Stimulated activated CD8-positive, alpha-beta memory T cell treated with anti-CD3 and anti-CD28 coated beads, Interleukin-15, amount 100 ng/mL, for 24 hours (primary cell): Measurements from ENCODE around the gene C4orf50.

ENCODE experiments used
- DNase-seq: peaks from one replicate; pipeline ENCODE4 v3.0.0-alpha.2; 2020; ENCODE audit warnings: low read depth

Gene C4orf50

DNA sequence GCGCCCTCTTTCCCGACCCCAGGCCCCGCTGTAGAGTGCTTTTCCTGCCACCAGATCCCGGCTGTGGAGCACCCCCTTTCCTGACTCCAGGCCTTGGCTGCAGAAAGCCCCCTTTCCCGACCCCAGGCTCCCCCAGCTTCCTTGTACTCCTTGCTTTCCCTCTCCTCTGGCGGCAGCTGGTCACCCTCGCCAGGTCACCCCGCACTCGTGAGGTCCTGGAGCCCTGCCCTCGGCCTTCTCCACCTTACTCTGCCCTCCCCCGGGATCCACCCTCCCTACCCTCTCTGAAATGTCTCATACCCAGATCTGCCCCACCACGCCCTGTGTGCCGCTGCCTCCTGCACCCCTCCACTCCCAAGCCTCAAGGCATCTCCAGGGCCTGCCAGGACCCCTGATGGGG, 25.0 kb upstream of the C4orf50 start:
- no peak for DNase-seq

DNA sequence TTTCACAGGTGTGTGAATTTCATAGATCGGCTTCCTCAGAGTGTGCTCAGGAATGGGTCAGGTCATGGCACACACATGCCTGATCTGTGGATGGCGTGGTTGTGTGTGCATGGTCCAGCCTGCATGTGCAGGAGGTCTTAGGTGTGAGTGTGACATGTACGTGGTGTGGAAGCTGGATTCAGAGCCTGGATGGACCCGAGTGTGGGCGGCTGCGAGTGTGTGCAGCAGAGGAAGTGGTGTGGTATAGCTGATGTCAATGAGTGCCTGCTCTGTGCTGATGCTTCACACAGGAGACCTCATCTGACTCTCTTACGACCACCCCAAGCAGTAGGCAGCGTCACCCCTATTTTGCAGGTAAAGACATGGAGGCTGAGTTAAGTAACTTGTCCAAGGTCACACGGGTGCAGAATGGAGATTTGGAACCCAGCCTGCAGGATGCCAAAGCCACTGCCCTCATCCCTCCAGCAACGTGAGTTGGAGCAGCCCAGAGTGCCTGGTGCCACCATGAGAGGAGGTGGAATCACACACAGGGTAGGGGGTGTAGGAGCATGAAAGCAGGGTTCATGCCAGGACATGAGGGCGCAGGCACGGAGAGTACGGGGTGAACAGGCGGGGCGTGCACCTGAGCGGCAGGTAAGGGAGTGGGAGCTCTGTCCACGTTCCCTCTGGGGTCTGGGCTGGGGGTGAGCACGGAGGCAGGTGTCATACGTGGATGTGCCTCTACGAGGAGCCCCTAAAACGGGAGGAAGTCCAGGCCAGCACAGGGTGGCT, 24.2 kb upstream of the C4orf50 start:
- DNase-seq: no peak

DNA sequence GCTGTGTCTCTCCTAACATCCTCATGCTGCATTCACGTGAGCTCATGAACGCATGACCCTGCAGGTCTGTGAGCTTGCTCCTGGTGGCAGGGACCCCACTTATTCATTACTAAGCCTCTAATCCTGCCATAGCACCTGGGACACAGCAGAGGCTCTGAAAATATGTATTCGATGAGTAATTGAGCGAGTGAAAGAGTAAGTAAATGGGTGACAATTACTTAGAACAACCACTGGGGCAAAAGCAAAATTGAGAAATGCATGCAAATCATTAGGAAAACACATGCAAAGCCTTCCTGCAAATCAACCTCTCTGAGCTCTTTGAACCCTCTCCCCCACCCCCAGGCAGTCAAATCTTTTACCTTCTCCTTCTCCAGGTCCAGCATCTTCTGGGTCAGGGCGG, 23.6 kb upstream of the C4orf50 start:
- no peak for DNase-seq

DNA sequence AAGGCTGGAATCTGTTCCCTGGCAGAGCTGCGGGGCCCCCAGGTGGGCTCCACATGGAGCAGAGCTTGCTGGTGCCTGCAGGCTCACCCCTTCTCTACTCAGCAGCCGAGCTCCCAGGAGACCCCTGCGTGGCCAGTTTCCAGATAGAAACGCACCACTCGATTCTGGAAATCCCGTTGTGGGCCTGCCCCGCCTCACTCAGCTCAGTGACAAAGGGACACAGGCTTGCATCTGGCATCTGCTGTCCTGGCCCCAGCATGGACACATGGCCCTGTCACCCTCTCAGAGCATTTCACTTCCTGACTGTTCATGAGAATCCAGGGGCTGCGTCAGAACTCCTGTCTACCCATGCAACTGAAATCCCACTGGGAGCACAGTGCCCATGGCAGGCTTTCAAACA, 20.5 kb upstream of the C4orf50 start:
- no peak for DNase-seq

DNA sequence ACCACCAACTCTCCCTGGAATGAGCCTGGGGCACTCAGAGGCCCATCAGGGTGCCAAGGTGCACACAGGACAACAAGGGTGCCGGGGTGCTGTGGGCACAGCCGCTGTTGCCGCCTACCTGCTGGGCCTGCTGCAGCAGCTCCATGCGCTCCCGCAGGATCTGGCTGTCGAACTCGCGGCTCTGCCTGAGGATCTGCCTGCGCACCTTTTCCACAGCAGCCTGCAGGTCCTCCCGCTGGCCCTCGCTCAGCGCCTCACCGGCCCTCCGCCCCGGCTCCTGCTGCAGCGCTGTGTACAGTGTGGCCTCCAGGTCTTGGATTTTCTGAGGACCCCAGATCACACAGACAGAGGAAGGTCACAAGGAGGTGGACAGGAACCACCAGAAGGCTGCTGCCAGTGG, 17.6 kb upstream of the C4orf50 start:
- DNase-seq: no peak

DNA sequence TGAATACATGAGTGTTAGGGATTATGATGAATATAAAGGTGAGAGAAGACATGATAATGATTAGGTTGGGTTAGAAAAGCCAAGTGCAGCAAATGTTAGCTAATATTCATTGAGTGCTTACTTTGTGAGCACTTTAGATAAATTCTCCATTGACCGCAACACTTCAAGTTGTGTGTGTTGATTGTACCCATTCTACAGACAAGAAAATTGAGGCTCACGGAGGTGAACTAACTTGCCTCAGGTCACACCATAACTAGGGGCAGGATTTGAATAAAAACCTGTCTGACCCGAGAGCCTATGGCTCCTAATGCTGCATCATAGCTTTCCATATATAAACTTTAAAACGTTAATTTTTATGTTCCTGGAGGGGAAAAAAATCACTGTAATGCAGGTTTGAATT, 15.2 kb upstream of the C4orf50 start:
- no peak for DNase-seq

DNA sequence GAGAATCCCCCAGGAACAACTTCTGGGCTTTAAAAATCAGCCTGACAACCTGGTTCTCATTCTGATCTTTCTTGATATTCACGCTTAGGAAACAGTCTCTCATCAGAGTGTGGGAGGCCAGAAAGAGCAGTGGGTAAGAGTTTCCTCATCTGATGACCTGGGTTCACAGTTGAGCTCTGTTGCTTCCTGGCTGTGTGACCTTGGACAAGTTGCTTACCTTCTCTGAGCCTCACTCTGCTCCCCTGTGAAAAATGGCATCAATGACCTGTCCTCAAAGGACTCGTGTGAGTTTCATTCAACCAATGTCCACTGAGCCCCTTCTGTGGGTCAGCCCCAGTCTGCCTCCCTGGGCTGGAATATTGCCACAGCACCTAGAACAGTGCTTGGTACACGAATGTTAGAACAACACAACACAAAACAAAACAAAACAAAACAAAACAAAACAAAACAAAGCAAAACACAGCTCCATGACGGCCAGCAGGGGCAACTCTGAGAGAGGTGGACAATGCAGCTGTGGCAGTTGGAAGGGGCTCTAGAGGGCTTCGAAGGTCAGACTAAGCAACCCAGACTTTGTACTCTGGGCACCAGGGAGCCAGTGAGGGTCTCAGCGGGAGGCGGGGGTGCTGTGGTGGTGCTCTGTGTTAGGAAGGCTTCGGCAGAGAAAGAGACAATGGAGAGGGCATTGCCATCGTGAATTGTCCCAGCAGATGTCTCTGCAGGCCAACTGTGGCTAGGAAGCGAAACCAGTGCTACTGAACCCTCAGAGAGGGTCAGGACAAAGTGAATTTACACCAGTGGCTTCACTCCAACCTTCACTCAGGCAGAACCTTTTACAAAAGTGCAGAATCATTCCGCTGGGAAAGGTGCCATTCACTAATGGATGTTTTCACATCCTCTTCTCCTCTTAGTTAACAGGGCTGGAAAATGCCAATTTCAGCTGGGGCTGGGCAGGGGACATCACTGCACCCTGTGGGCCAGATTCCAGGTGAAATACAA, 14.3 kb upstream of the C4orf50 start:
- no peak for DNase-seq

DNA sequence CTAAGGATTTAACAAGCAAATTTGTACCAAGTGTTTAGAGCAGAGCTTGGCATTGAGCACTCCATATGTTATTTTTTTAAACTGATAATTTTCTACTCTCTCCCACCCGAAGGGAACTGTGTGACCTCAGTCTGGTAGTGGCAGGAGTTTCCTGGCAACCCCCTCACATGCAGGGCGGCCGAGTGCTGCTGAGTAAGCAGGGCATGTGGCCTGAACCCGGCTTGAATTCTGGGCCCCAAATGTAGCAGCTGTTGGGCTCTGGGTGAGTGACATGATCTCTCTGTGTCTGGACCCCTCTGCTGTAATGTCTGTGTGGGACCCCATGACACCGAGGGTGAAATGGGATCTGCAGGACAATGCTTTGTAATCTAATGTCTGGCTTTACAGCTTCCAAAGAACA, 13.6 kb upstream of the C4orf50 start:
- no peak for DNase-seq

DNA sequence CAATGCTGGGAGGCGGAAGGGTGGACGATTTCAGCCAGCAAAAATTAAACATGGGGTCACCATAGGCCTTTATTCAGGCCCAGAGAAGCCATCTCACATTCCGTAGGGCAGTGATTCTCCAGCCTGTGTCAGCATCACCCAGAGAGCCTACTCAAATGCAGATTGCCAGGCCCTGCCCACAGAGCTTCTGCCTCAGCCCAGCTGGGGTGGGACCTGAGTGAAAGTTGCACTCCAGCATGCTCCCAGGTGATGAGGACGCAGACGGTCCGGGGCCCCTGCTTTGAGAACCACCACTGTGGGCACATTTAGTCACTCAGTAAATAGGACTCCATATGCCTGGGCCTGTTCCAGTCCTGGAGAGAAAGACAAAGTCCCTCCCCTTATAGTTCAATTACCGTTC, 12.4 kb upstream of the C4orf50 start:
- no peak for DNase-seq

DNA sequence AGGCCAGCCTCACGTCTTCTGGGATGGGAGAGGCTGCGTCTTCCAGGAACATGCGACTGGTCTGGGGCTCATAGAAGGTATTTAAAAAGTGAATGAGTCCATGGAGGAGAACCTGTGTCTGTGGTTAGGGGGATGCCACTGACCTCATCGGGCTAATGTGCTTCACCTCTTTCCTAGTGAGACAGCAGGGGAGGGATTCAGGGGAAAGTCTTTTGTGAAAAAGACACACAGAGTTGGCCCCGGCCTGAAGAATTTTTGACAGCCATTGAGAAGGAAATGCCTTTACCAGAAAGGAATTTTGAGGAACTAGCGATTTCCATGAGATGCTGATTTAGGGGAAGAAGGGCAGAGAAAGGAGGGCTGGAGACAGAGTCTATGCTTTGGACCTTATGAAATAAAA, 11.0 kb upstream of the C4orf50 start:
- no peak for DNase-seq

DNA sequence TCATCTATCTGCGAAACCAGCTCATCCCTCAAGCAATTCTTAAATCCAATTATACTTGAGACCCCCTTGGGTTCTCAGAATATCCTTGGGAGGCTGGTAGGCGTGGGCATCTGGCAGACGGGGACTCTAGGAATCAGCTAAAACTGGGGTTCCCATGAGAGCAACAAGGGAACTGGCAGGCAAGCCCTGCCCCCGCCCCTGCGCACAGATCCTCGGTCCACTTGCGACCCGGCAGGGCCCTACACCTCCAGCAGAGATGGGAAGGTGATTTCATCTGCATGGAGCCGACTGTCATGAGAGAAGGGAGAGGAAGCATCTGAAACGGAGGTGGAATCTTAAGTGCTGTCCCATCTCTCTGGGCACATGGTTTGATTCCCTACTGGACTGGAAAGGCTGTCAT, 9.9 kb upstream of the C4orf50 start:
- no peak for DNase-seq

DNA sequence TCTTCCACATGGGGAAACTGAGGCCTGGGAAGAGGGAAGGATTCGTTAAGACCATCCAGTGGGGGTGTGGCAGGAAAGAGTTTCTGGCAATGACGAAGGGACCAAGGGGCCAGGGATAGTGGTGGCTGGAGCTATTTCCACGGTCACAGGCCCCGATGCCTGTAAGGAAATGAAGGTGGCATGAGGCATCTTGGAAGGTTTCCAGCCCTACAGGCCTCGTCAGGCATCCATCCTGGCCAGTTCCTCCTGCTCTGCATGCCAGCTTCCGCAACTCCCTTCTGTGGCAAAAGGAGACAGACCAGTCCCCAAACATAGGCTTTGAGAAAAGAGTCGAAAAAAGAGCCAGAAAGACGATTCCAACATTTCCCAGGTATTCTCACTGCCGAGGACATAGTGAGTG, 9.2 kb upstream of the C4orf50 start:
- no peak for DNase-seq

DNA sequence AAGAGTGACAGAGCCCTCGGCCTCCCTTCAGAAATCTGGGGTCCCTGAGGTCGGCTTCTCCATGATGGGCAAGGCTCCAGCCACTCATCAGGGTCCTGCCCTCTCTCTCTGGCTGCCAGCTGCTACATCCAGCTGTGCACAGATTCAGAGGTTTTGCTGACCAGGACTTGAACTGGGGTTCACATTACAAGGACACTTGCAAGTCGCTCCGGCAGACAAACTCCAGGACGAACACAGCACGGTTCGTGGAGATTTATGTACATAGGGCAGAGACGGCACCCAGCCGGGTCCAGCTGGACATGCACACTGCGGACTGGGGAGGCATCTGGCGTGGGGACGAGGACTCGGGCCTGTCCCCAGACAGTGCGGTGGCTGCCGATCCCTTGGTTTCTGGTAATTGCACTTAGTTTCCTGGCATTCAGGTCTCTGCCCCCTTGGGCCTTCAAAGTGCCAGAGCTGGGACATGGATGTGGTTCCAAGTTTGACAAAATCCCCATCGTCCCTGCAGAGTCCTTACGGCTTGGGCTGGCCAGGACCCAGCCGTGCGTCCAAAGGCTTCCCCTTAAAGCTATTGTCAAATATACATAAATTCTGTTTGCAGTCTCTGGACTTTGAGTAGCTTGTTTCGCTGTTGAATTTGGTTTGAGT, 6.2 kb upstream of the C4orf50 start:
- no peak for DNase-seq

DNA sequence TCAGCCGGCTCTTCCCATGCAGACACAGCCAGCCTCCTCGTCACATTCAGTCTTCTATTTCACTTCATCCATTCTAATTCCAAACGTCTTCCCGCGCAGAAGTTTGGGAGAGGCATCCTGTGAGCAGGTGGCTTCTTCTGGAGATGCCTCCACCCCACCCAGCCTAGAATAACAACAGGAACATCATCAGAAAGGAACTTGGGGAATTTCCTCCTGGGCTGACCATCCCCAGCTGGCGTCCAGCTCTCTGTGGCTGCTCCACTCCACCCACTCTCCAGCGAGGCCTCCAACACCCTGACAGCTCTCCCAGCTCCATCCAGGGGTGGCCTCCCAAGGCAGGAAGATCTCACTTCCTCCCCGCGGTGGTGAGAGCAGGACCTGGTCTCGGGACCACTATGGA, 5.5 kb upstream of the C4orf50 start:
- no peak for DNase-seq

DNA sequence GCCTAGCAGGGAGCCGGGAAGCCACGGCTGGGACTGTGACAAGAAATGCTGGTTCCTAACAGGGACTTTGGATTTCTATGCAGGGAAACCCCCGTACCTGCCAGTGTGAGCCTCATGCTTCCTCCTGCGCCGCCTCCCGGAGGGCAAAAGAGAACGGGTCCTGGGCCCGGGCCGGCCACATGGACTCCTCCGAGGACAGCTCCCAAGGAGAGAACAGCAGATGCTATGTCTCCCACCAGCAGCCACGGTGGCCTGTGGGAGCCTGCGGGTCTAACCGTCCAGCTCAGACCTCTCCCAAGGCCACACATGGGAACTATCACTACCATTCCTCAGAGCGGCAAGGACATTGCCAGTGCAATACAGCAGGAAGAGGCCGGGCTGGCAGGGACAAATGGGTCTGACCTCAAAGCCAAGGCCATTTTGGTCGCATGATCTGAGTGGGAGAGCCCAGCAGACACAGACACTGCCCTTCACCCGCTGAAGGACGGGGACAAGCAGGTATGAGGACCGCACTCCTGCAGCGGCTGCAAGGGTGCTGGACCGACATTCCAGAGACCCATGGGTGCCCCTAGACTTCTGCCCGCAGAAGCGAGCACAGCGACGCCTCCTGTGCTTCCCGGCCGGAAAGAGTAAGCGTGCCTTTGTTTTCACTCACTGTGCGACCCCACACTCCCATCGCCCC, 4.5 kb upstream of the C4orf50 start:
- no peak for DNase-seq

DNA sequence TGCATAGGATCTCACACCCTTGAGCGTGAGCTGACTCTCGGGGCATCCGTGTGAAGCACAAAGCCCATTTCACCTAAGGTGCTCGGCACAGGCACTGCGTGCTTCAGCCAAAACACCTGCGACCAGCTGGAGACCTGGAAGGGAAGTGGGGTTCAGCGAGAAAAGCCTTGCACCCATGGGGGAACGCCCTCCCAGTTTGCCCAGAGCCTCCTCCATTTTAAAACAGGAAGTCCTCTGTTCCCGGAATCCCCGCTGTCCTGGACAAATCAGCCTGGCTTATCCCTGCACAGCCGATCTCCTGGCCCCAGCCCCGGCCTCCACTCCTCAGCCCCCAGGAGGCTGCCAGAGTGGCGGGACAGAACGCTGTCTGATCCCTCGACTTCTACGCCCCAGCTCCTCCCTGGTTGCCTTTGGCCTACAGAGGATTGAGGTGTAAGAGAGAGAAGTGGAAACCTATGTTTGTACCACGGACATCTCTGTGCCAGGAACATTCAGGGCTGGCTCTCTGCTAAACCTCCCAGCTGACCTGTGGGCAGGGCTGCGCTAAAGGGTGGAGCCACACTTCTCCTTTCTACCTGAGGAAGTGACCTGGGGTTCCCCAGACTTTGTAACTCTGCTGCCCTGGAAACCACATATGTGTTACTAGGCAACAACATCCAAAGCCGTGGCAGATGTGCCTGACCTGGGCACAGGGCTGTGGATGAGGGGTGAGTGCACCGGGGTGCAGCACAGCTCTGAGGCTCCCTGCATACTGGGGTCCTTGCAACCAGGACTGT, 3.8 kb upstream of the C4orf50 start:
- no peak for DNase-seq

DNA sequence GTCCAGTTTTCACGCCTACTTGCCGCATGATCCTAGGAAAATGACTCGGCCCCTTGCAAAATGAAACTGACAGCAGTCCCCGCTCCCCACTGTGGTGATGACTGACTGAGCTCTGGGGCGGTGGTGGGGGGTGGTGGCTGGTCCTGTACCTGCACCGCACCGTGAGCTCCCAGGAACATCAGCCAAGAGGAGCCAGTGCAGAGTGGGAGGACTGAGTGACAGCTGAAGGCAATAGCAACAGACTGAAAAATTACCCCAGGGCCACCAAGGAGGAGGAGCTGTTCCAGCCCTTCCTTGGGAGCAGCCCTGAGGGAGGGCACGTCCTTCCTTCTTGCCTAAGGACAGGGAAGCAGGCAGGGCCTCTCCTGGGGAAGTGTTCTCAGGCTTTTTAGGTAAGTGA, 2.4 kb upstream of the C4orf50 start:
- no peak for DNase-seq

DNA sequence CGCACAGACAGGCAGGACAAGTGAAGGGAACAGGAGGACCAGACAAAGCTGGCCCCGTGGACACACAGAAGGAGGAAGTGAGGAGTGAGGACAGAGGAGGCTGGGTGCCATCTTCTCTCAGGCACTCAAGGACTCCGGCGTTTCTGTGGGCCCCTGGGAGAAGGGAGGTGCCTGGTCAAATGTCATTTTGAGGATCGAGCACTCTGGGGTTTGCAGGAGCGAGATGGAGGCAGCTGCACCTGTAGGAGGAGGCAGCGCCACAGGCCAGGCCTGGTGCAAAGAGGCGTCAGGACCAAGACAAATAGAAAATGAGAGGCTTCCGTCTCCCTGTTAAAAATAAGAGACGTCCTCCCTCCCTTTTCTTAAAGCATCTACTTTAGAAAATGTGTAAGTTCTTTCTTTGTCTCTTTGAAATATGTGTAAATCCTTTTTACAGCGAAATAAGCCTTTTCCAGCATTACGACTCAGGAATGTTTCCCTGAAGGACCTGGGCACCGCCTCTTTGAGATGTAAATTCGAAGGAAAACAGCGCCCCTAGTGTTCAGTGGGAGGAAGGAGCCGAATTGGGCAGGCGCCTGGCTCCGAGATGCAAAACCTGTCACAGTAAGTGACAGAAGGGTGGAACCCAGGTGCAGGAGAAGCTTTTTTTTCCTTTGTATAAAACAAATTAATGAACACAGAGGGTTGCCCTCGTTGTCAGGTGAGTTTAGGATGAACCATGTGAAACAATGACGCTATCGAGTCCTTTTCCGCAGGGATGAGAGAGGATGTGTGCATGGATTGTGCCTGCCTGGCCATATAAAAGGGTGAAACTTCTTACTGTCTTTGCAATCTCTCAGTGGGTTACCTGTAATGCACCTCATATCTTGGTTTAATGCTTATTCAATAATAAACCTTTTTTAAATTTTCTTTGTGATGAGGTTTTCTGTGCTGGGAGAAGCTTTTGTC, 1.4 kb upstream of the C4orf50 start:
- no peak for DNase-seq

DNA sequence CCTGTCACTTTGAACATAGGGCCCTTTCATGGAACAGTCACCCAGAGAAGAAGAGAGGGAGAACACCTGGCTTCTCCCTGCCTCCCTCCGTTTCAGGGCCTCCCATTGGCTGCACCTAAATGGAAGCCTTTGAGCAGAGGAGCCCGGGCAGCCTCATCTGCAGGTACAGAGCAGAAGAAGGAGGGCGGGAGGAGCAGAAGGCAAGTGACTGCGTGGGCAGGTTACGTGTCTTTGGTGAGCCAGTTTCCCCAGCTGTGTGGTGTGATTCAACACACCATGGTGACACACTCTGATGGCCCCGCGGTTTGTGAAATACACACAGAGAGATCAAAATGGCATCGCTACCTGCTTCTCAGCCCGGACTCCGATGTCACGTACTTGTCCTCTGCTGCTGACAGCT, 431 bp downstream of the C4orf50 start:
- DNase-seq: no peak

DNA sequence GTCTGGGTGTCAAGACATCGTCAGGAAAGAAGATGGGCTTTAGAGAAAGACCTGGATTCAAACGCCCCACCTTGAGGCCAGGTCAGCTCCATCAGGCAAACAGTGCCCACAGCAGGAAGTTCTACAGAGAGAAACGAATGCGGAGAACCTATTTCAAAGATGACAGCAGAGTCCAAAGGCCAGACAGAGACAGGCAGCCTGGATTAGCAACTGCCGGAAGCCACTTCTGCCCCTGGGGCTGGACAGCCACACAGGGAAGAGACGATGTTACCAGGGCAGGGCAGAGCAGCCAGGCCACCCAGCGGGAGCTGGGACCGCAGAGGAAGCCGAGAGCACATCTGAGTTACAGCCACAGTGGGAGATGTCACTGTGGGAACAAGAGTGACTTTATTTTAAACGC, 1.2 kb downstream of the C4orf50 start:
- no peak for DNase-seq
